RCC 7860 (cell line): ENCODE measurements around the gene IL21R.
"Not testable (repeated sequence)": the region's sequence is repeated elsewhere in the genome, so short reads cannot be mapped to it uniquely, and the experiment has no call there.

Experiments used
- DNase-seq: peaks from one replicate; pipeline ENCODE4 v3.0.0-alpha.2; 2015; ENCODE audit warnings: low spot score
- FAIRE-seq: peaks from 2 replicates; lab custom pipeline; 2012; peaks lifted over from hg19 to GRCh38; lab: Jason Lieb, UNC

Gene IL21R

DNA sequence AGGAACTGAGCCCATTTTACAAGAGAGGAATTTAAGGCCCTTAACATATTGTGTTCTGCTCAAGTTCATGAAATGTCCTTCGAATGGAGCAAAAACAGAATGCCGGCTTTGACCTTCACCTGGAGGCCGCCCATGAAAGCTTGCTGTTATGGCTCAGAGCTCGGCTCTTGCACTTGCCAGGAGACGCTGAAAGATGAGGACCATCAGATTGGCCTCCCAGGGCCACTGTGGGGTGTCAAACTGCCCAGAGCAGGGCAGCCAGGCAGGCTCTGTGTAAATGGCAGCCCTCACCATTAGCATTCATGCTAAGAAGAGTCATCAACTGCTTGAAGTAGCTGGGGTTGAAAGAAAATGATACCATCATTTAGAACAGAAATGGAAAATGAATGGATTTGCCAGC, 39.3 kb downstream of the IL21R start:
- FAIRE-seq (no peak), DNase-seq (no peak)

DNA sequence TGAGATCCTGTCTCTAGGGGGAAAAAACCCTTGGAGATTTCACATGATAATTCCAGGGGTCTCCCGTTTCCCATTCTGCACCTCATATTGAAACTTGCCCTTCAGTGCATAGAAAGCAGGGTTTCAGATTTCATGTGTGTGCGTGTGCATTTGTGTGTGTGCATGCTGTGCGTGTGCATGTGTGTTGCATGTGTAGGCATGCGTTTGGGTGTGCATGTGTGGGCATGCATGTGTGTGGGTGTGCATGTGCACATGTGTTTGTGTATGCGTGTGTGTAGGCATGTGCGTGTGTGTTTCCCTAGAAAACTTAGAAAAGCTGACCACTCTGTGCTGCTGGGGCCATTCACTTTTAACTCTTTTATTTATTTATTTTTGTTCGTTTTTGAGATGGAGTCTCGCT, 40.0 kb downstream of the IL21R start:
- no peak for FAIRE-seq
- DNase-seq = no peak

DNA sequence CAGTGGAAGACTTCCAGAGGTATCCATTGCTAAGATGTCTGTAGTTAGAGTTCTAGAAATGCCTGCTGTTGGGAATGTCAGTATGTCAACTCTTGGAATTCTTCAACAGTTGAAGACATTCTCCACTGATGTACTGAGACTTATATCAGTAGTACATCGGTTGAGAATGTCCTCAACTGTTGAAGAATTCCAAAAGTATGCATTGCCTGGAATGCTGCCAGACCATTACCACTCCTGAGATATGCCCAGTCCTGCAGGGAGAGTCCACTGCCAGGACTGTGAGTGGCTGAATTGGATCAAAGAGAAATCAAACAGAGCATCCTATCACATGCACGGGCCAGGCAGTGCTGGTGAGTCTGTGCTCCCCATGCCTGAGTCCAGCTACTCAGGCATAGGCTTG, 42.0 kb downstream of the IL21R start:
- FAIRE-seq (no peak), DNase-seq (peak; percentile 77)

DNA sequence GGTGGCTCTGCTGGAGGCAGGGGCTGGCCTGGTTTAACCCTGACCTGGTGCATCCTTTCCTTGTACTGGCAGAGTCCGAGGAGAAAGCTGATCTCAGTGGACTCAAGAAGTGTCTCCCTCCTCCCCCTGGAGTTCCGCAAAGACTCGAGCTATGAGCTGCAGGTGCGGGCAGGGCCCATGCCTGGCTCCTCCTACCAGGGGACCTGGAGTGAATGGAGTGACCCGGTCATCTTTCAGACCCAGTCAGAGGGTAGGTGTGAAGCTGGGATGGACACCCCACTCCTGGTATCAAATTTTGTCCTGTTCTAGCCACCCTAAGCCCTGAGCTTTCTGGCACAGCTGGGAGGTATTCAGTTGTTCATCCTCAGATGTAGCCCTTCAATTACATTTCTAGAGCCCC, 42.5 kb downstream of the IL21R start:
- FAIRE-seq (no peak), DNase-seq (no peak)

DNA sequence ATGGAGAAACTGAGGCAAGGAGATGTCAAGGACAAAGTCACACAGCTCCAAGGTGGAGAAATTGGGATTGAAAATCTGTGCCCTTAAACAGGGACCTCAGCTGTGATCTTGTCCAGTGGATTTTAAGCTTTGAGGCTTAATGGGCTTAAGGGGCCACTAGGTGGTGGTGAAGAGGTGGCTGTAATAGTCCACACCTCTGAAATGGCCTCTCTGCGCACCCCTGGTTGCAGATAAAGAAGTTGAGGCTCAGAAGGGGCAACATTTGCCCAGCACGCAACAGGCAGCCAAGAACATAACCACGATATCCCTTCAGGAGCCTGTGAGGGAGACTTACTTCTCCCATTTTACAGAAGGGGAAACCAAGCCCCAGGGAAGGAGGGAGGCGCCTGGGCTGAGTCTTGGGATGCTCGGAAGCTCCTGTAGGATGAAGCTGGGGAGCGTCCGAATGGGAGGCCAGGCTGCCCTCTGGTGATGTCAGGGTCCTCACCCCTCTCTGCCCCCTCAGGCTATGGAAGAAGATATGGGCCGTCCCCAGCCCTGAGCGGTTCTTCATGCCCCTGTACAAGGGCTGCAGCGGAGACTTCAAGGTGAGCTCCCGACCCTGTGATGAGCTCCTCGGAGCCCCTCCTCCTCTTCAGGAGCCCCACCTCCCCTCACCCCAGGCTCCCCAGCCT, 43.7 kb downstream of the IL21R start:
- FAIRE-seq = no peak
- no peak for DNase-seq

DNA sequence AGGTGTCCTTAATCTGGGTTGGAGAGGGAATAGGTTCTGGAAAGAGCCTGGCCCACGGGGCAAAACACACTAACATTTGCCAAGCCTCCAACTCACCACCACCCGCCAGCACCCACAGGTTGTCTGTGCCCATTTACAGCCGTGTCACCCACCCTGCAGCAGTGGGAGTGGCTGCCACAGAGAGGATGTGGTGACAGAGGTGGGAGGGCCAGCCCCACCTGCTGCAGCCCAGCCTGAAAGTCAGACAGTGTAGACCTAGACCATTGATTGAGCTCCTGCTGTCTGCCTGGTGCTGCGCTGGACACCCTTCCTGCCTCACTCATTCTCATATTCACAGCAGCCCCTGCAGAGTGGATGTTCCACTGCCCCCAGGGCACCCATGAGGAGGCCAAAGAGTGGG, 44.7 kb downstream of the IL21R start:
- FAIRE-seq (no peak), DNase-seq (no peak)

DNA sequence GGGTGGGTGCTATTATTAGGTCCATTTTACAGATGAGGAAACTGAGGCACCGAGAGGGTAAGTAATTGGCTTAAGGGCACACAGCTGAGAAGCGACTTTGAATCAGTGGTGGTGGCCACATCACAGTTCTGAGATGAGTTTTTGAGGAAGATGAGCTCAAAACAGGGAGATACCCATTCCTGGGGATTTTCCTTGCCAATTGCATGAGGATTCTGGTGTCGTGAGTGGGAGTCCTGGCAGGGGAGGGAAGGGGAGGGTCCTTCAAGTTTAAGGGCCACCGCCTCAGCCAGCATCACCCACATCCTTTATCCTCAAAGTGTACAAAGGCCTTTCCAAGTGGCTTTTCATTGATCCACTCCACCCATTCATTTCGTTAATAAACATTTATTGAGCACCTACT, 45.3 kb downstream of the IL21R start:
- no peak for FAIRE-seq
- DNase-seq = no peak

DNA sequence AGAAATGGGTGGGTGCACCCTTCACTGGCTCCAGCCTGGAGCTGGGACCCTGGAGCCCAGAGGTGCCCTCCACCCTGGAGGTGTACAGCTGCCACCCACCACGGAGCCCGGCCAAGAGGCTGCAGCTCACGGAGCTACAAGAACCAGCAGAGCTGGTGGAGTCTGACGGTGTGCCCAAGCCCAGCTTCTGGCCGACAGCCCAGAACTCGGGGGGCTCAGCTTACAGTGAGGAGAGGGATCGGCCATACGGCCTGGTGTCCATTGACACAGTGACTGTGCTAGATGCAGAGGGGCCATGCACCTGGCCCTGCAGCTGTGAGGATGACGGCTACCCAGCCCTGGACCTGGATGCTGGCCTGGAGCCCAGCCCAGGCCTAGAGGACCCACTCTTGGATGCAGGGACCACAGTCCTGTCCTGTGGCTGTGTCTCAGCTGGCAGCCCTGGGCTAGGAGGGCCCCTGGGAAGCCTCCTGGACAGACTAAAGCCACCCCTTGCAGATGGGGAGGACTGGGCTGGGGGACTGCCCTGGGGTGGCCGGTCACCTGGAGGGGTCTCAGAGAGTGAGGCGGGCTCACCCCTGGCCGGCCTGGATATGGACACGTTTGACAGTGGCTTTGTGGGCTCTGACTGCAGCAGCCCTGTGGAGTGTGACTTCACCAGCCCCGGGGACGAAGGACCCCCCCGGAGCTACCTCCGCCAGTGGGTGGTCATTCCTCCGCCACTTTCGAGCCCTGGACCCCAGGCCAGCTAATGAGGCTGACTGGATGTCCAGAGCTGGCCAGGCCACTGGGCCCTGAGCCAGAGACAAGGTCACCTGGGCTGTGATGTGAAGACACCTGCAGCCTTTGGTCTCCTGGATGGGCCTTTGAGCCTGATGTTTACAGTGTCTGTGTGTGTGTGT, 46.8 kb downstream of the IL21R start:
- DNase-seq (no peak), FAIRE-seq (no peak)

DNA sequence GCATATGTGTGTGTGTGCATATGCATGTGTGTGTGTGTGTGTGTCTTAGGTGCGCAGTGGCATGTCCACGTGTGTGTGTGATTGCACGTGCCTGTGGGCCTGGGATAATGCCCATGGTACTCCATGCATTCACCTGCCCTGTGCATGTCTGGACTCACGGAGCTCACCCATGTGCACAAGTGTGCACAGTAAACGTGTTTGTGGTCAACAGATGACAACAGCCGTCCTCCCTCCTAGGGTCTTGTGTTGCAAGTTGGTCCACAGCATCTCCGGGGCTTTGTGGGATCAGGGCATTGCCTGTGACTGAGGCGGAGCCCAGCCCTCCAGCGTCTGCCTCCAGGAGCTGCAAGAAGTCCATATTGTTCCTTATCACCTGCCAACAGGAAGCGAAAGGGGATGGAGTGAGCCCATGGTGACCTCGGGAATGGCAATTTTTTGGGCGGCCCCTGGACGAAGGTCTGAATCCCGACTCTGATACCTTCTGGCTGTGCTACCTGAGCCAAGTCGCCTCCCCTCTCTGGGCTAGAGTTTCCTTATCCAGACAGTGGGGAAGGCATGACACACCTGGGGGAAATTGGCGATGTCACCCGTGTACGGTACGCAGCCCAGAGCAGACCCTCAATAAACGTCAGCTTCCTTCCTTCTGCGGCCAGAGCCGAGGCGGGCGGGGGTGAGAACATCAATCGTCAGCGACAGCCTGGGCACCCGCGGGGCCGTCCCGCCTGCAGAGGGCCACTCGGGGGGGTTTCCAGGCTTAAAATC, 47.6 kb downstream of the IL21R start:
- FAIRE-seq (no peak), DNase-seq (no peak)

DNA sequence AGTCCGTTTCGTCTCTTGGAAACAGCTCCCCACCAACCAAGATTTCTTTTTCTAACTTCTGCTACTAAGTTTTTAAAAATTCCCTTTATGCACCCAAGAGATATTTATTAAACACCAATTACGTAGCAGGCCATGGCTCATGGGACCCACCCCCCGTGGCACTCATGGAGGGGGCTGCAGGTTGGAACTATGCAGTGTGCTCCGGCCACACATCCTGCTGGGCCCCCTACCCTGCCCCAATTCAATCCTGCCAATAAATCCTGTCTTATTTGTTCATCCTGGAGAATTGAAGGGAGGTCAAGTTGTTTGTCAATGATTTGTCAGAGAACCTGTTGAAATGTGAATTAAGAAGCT, 48.2 kb downstream of the IL21R start:
- FAIRE-seq (no peak), DNase-seq (no peak)

DNA sequence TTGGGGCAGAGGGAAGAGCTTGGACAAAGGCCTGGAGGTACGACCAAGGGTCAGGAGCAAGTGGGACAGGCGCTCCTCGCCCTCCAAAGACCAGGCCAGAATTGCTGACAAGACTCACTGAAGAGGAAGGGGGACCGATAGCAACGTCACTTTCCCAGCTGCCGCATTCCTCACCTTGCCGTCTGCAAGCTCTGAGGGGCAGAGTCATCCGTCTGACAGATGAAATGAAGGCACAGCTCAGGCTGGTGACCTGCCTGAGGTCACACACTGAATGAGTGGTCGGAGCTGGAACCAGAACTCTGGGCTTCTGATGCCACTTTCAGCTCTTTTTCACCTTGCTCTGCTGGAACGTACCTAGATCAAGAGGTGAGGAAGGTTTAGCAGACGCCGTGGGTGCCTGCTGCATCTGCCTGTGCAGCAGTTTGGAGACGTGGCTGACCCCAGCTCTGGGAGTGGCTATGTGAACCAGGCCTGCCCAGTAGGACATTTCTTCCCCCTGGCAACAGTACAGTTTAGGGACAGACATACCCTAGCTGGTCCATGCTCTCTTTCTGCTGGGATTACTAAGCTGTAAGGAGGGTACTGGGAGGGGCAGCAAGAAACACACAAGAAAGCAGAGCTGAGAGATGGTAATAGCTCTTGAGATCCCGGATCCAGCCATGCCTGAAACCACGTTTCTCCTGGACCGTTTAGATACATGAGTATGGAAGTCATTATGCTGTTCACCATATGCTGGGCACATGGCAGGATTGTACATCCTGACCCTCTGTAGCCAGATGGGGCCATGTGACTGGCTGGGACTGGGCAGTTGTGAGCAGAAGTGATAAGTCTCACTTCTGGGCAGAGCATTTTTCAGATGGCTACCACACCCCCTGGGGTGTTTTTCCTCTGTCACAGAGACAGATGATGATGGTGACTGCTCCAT, 50.9 kb downstream of the IL21R start:
- DNase-seq (no peak), FAIRE-seq (no peak)

DNA sequence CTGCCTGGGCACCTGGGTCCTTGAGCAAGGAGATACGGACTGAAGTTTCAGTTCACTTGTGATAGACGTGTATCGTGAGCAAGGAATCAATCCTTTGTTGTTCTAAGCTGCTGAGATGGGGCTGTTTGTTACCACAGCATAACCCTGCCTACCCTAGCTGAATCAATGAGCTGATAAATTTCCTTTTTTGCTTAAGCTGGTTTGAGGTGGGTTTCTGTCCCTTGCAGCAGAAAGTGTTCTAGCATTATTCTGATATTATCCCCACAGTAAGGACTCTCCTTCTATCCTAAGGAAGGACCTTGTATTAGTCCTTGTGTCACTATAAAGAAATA, 51.5 kb downstream of the IL21R start:
- FAIRE-seq (no peak), DNase-seq (no peak)

DNA sequence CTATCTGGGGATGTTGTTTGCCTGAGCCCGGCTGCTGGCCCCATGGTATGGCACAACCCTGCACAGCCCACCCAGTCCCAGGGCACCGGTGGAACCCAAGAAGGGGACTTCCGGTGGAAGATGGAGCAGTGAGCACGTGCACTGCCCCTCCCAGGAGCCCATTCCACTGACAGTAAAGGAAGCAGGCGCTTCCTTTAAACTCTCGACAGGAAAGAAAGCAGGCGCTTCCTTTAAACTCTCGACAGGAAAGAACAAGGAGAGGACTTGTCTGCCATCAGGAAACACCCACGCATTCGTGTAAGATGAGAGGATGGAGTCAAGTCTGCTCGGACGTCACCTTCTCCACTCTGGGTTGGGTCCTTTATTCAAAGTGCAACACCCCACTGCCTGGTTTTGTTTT, 53.7 kb downstream of the IL21R start:
- FAIRE-seq = no peak

DNA sequence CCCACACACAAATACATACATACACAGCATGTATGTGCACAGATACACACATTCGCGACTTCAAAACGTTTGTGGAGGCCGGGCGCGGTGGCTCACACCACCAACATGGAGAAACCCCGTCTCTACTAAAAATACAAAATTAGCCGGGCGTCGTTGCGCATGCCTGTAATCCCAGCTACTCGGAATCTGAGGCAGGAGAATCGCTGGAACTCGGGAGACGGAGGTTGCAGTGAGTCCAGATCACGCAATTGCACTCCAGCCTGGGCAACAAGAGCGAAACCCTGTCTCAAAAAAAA, 55.6 kb downstream of the IL21R start:
- FAIRE-seq, DNase-seq: not testable (repeated sequence)

More for the DNA sequence above, 53.7 kb downstream of the IL21R start:
- DNase-seq = no peak

DNA sequence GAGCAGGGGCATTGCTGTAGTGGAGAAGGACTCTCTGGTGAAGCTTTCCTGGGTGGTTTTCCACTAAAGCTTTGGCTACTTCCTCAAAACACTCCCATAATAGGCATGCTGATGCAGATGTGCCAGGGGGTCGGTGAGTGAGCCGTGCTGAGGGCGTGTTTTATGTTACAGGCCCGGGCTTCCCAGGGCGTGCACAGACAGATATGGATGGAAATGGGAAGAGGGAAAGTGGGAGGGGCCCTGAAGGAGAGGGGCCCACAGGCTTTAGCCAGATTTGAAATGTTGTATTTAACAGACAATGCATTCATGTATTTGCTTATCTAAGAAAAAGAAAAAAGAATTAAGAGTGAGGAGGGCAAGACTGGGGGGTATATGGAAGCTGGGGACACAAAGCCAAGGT, 56.3 kb downstream of the IL21R start:
- DNase-seq = no peak
- FAIRE-seq = no peak

DNA sequence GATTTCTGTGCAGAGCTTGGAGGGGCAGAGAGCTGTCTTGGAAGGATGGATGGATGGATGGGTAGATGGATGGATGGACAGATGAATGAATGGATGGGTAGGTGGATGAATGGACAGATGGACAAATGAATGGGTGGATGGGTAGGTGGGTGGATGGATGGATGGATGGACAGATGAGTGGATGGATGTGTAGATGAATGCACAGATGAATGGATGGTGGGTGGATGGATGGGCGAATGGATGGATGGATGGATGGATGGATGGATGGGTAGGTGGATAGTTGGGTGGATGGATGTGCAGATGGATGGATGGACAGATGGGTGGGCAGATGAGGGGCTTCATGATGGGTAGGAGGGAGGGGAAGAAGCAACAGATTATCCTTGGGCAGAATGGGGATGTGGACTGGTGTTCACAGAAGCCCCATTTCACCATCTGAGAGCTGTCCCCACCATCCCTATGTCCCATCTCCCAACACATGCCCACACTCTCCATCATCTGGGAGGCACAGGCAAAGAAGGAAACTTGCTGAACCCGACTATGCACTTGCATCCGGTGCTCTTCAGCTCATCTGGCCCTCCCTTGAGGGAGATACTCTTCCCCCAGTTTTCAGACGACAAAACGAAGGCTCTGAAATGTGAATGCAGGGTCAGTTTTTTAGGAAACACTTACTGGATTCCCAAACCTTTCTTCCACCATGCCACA, 57.2 kb downstream of the IL21R start:
- no peak for FAIRE-seq
- no peak for DNase-seq

DNA sequence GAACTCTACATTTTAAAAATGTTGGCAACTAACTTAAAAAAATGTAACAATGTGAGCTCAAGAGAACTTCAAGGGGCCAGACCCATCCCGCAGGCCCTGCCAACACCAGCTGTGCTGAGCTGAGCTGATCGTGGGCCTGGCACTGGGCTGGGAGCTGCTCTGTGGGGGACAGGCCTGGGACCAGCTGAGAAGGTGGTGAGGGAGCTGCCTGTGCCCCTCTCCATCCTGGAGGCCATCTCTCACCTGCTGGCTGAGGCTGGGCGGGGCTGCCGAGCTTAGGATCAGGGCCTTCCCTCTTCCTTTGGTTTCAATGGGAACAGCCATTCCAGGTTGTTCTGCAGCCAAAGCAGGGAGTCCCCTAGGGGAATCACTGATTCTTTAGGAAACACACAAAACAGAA, 58.2 kb downstream of the IL21R start:
- DNase-seq (no peak), FAIRE-seq (no peak)

DNA sequence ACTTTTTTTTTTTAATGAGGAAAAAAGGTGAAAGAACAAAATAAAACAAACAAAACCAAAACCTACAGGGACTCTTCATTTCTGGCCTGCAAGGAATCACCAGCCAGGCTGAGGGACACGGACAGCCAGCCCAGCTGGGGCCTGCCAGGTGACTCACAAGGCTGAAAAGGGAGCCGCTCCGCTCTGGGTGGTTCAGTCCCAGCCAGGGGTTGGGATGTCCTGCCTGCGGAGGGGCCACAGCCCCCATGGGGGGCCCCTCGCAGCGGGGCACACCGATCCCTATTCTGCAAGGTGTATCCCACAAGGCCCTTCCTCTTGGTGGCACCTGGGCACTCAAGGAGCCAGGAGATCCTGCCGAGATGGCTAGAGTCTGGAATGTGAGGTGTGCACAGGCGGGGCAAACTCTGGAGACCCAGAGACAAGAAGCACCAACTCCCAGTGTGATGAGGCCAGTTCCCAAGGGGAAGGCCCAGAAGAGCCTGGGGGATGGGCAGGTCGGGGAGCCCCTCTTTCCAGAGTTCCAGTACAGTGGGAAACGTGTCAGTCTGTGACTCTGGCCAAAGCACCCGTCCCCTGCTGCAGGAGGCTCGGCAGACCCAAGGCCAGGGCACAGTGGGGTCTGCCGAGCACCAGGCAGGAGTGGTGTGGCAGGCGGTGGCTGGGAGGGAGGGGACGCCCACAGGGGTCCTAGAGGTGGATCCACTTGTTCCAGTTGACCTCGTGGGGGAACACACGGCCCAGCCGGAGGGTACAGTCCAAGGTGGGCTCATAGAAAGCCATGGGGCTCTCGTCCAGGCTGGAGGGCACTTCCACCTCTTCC, 58.9 kb downstream of the IL21R start:
- no peak for FAIRE-seq
- DNase-seq = no peak

DNA sequence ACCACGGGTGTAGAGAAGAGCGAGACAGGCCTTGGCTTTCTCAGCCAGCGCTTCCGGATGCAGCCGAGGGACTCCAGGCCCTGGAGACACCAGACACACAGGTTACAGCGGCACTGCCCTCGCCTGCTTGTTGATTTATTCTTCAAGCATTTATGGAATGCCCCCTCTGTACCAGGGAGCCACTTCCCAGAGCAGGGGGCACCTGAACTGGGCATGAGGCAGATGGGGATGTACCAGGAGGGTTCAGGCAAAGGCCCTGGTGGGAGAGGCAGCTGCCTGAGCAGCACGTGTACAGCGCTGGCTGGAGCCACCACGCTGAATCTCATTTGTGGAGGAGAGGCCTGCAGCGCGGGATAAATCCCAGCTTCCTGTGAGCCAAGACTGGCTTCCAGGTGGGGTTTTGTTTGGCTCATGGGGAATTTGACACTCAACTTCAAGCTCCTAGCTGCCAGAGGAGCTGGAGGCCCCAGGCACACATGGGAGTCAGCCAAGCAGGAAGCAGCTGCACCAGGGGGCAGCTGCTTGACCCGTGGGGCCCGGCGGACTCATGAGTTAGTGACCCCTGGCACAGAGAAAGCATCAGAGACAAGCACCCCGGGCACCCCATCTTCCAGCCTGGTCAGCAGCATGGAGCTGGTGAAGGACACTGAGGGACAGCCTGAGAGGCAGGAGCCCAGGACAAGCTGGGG, 59.7 kb downstream of the IL21R start:
- DNase-seq (no peak), FAIRE-seq (no peak)
